ENCODE measurements around the gene ZNF287. TPM values are rescaled to one million over a fixed set of nuclear protein-coding genes. Genes with fewer than 3 reads are reported as not detected.

ZNF287 gene
- total and polyA plus RNA-seq, 2 of the 8 experiments (the other 6 are each of a cell fraction or from before 2014, with no cell fraction given): 1.7 to 5.6 TPM

DNA sequence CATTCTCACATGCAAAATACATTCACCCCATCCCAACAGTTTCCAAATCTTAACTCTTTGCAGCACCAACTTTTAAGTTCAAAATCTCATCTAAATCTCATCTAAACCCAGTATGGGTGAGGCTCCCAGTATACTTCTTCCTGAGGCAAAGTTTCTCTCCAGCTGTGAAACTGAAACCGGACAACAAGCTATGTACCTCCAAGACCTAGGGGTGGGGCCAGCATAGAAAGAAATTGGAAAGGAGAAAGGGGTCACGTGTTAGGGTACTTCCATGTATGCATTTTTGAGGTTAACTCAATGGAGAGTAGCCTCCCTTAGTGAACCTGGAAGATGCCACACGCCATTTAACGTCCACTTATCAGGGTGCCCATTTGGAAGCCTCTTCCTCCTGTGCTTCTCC, 53.1 kb downstream of the ZNF287 start (continued):
- TF ChIP-seq MAFK (IDR thresholded peaks at IDR 0.05; ENCODE audit: low read depth, low read length) (no peak), GABPA (IDR thresholded peaks at IDR 0.05; ENCODE audit: borderline replicate concordance, insufficient read depth, low read length) (no peak), NRF1 (IDR thresholded peaks at IDR 0.05; ENCODE audit: low read depth, low read length) (no peak), RAD21 (IDR thresholded peaks at IDR 0.05 in 1 of 2, conservative IDR thresholded peaks at IDR 0.05 in 1 of 2; ENCODE audit: low read depth in 2 of 2, low read length in 2 of 2) (no peak), TAF1 (IDR thresholded peaks at IDR 0.05; ENCODE audit: low read depth, low read length) (no peak), FOSL1 (IDR thresholded peaks at IDR 0.05; ENCODE audit: insufficient read depth, low read depth, low read length) (no peak), BACH1 (IDR thresholded peaks at IDR 0.05; ENCODE audit: low read length) (no peak)
